ENCODE data around the gene CPNE4. TPM values are rescaled to one million over a fixed set of nuclear protein-coding genes. Genes with fewer than 3 reads are reported as not detected.

The CPNE4 gene
- total RNA-seq, 1 experiment from 2014 or later: 1.9 TPM

GRCh38 chr3:132017137-132017536 is 17.7 kb downstream of the CPNE4 start:
- Histone ChIP-seq H2BK15ac (ENCODE audit: low read depth, low read length) (no peak overlapping the region), H3K4me2 (ENCODE audit: insufficient read depth, insufficient read length, low read length) (no peak overlapping the region), H4K91ac (ENCODE audit: insufficient read length, low read depth, low read length) (no peak overlapping the region), H2AFZ (ENCODE audit: low read length) (no peak overlapping the region), H2BK5ac (ENCODE audit: insufficient read length, low read length) (no peak overlapping the region), H3K14ac (ENCODE audit: insufficient read depth, low read length) (no peak overlapping the region), H3K56ac (ENCODE audit: insufficient read length, low read depth, low read length) (no peak overlapping the region), H3K4me1 (ENCODE audit: insufficient read depth, low read length) (no peaks in the 10 kb centered on the region), H3K27me3 (ENCODE audit: insufficient read depth, low read length) (no peaks in the 10 kb centered on the region), H2BK12ac (ENCODE audit: insufficient read length, low read depth, low read length) (no peak overlapping the region), H3K18ac (ENCODE audit: insufficient read length, low read depth, low read length) (no peak overlapping the region), H3K9ac (ENCODE audit: extremely low read depth, insufficient read length, low read length) (no peak overlapping the region), H3K4ac (ENCODE audit: low read depth, low read length) (no peak overlapping the region), H4K20me1 (ENCODE audit: control insufficient read depth, insufficient read depth, insufficient read length) (no peaks in the 10 kb centered on the region), H3K9me3 (ENCODE audit: control insufficient read depth, low read depth, low read length) (no peaks in the 10 kb centered on the region), H3K23ac (ENCODE audit: insufficient read length, low read depth, low read length) (no peak overlapping the region), H3K79me1 (ENCODE audit: insufficient read depth, low read depth, low read length, poor library complexity, severe bottlenecking) (no peaks in the 10 kb centered on the region), H3T11ph (ENCODE audit: low read length) (no peak overlapping the region), H3K23me2 (ENCODE audit: insufficient read length, low read depth, low read length, poor library complexity, severe bottlenecking) (no peaks in the 10 kb centered on the region), H4K5ac (ENCODE audit: insufficient read length, low read depth, low read length) (no peak overlapping the region), H4K8ac (replicated peaks; ENCODE audit: insufficient read length, low read depth, low read length) (no peak overlapping the region), H3K79me2 (ENCODE audit: insufficient read depth, low read length) (no peaks in the 10 kb centered on the region), H2AK5ac (ENCODE audit: insufficient read length, low read length) (no peak overlapping the region), H2BK20ac (ENCODE audit: low read depth, low read length, poor library complexity, severe bottlenecking) (no peak overlapping the region), H2BK120ac (ENCODE audit: low read depth, low read length, poor library complexity, severe bottlenecking) (no peak overlapping the region), H3K27ac (ENCODE audit: insufficient read length, low read depth, low read length) (no peak overlapping the region)
- H3K27ac Mint-ChIP-seq: no peak overlapping the region
- DNase-seq: no peak
- TF ChIP-seq CTCF (conservative IDR thresholded peaks at IDR 0.05): no peak
- H3K9me3 Mint-ChIP-seq: no peaks in the 10 kb centered on the region
- H3K4me1 Mint-ChIP-seq: peaks cover 6 to 8% of the 10 kb centered on the region in 2 experiments; a peak in 1 of 4 replicates
- H3K4me3 Mint-ChIP-seq: no peak overlapping the region; a peak in 1 of 5 replicates
- H3K36me3 Mint-ChIP-seq (ENCODE audit: insufficient read depth in 1 of 3, low read depth in 3 of 3): no peaks in the 10 kb centered on the region; a peak in 1 of 7 replicates
- no peaks in the 10 kb centered on the region for H3K27me3 Mint-ChIP-seq (ENCODE audit: low read depth)
- WGBS (ENCODE audit: extremely low coverage, insufficient read length, low lambda C conversion rate): 100% methylated on average over 3 of the region's 3 CpGs
